Spinal cord (tissue), 10 donors: ENCODE results near the gene PDLIM5. TPM values are rescaled to one million over a fixed set of nuclear protein-coding genes. Genes with fewer than 3 reads are reported as not detected.

Source experiments
- DNase-seq, 6 donors: peaks; one replicate each; pipeline versions ENCODE4 v3.0.0 to v3.0.0-alpha.2; 2013 to 2015; ENCODE audit warnings: low spot score in 6 of 6, low read depth in 4 of 6
- H3K27ac ChIP-seq: one replicate; pipeline ENCODE4 v1.5.1; 2013; ENCODE audit warnings: low read depth, low read length, control low read depth
- H3K27me3 ChIP-seq: one replicate; pipeline ENCODE4 v1.6.1; 2013; ENCODE audit warnings: low read length; ENCODE audit not compliant: control insufficient read depth, insufficient read depth
- H3K36me3 ChIP-seq: one replicate; pipeline ENCODE4 v1.6.1; 2013; ENCODE audit warnings: low read length; ENCODE audit not compliant: control insufficient read depth, insufficient read depth
- H3K4me1 ChIP-seq: one replicate; pipeline ENCODE4 v1.6.1; 2013; ENCODE audit warnings: low read length; ENCODE audit not compliant: control insufficient read depth, insufficient read depth
- H3K4me3 ChIP-seq: one replicate; pipeline ENCODE4 v1.5.1; 2013; ENCODE audit warnings: low read depth, low read length, control low read depth
- H3K9me3 ChIP-seq: one replicate; pipeline ENCODE4 v1.6.1; 2013; ENCODE audit warnings: low read length; ENCODE audit not compliant: control insufficient read depth, insufficient read depth
- WGBS: methylation state at CpG from one replicate; pipeline ENCODE4 v1.1.5; 2013; ENCODE audit warnings: missing lambda C conversion rate; ENCODE audit not compliant: insufficient coverage; 5-methylcytosine and 5-hydroxymethylcytosine counted together
- polyA plus RNA-seq, 2 donors: library from polyadenylated mRNA; unstranded; fragments of 120-200 nt; gene quantifications; one replicate each; pipeline ENCODE4 v1.2.1, GENCODE V29; 2013; ENCODE audit not compliant: insufficient read length in 2 of 2
- total RNA-seq, 2 donors: library from RNA; depleted of rRNA in 1 of 2; stranded (reverse); fragments of 120-200 nt in 1 of 2; fragments of >200 nt in 1 of 2; gene quantifications; one replicate each; pipeline versions ENCODE4 v1.2.3 to v1.2.4, GENCODE V29; 2013 to 2014
- donor health status: healthy.

The PDLIM5 gene
- total and polyA plus RNA-seq, 4 donors, result 43.7 to 102 (median 72.0) TPM

- no CpG with 5 or more reads among the region's 3 CpGs for WGBS
- no peaks in the 10 kb centered on the region for H3K27me3 ChIP-seq
- no peaks in the 10 kb centered on the region for H3K36me3 ChIP-seq
- H3K9me3 ChIP-seq, result peaks cover under 1% of the 10 kb centered on the region
- no peak overlapping the region for H3K27ac ChIP-seq
- no peak overlapping the region for H3K4me3 ChIP-seq
- no peaks in the 10 kb centered on the region for H3K4me1 ChIP-seq
- no peak for DNase-seq
Observed at GRCh38 chr4:94419956-94420355, 31.8 kb upstream of the PDLIM5 start.

- Histone ChIP-seq H3K4me1 (no peaks in the 10 kb centered on the region), H3K27me3 (no peaks in the 10 kb centered on the region), H3K36me3 (no peaks in the 10 kb centered on the region), H3K9me3 (no peaks in the 10 kb centered on the region), H3K27ac (no peak overlapping the region), H3K4me3 (no peak overlapping the region)
- DNase-seq, result no peak
- 86% methylated on average over 2 of the region's 2 CpGs for WGBS
Observed at GRCh38 chr4:94420356-94420755, 31.4 kb upstream of the PDLIM5 start.

GRCh38 chr4:94426783-94427182, 25.0 kb upstream of the PDLIM5 start:
- Histone ChIP-seq H3K9me3 (peaks cover 6% of the 10 kb centered on the region), H3K27me3 (no peaks in the 10 kb centered on the region), H3K4me1 (no peaks in the 10 kb centered on the region), H3K36me3 (no peaks in the 10 kb centered on the region), H3K4me3 (no peak overlapping the region), H3K27ac (no peak overlapping the region)
- DNase-seq, result no peak
- WGBS, result 80% methylated on average over 1 of the region's 1 CpG

- 88% methylated on average over 1 of the region's 1 CpG for WGBS
- H3K4me1 ChIP-seq, result no peaks in the 10 kb centered on the region
- DNase-seq, result no peak
- peaks cover 6% of the 10 kb centered on the region for H3K9me3 ChIP-seq
- no peak overlapping the region for H3K27ac ChIP-seq
- H3K4me3 ChIP-seq, result no peak overlapping the region
- H3K27me3 ChIP-seq, result no peaks in the 10 kb centered on the region
- H3K36me3 ChIP-seq, result no peaks in the 10 kb centered on the region
Observed at GRCh38 chr4:94428884-94429283, 22.9 kb upstream of the PDLIM5 start.

- H3K4me1 ChIP-seq, result no peaks in the 10 kb centered on the region
- no peaks in the 10 kb centered on the region for H3K27me3 ChIP-seq
- H3K9me3 ChIP-seq, result peaks cover 6% of the 10 kb centered on the region
- no peak overlapping the region for H3K4me3 ChIP-seq
- no peaks in the 10 kb centered on the region for H3K36me3 ChIP-seq
- H3K27ac ChIP-seq, result no peak overlapping the region
- no peak for DNase-seq
- 92% methylated on average over 6 of the region's 6 CpGs for WGBS
Observed at GRCh38 chr4:94430406-94430805, 21.3 kb upstream of the PDLIM5 start.

- Histone ChIP-seq H3K4me3 (no peak overlapping the region), H3K36me3 (no peaks in the 10 kb centered on the region), H3K9me3 (peaks cover 5% of the 10 kb centered on the region), H3K27ac (no peak overlapping the region), H3K4me1 (no peaks in the 10 kb centered on the region), H3K27me3 (no peaks in the 10 kb centered on the region)
- DNase-seq, result no peak
- 100% methylated on average over 1 of the region's 3 CpGs for WGBS
Observed at GRCh38 chr4:94431388-94431787, 20.4 kb upstream of the PDLIM5 start.

GRCh38 chr4:94434505-94434904, 17.2 kb upstream of the PDLIM5 start:
- Histone ChIP-seq H3K4me1 (no peaks in the 10 kb centered on the region), H3K36me3 (no peaks in the 10 kb centered on the region), H3K9me3 (no peaks in the 10 kb centered on the region), H3K27me3 (no peaks in the 10 kb centered on the region), H3K27ac (no peak overlapping the region), H3K4me3 (no peak overlapping the region)
- DNase-seq, result no peak

GRCh38 chr4:94435874-94436273, 15.9 kb upstream of the PDLIM5 start:
- no peak overlapping the region for H3K27ac ChIP-seq
- H3K4me3 ChIP-seq, result no peak overlapping the region
- H3K9me3 ChIP-seq, result no peaks in the 10 kb centered on the region
- H3K4me1 ChIP-seq, result no peaks in the 10 kb centered on the region
- H3K36me3 ChIP-seq, result no peaks in the 10 kb centered on the region
- no peaks in the 10 kb centered on the region for H3K27me3 ChIP-seq
- no peak for DNase-seq
- WGBS, result no CpG with 5 or more reads among the region's 2 CpGs

- H3K27me3 ChIP-seq, result no peaks in the 10 kb centered on the region
- H3K36me3 ChIP-seq, result no peaks in the 10 kb centered on the region
- no peaks in the 10 kb centered on the region for H3K9me3 ChIP-seq
- H3K4me3 ChIP-seq, result no peak overlapping the region
- H3K27ac ChIP-seq, result no peak overlapping the region
- no peaks in the 10 kb centered on the region for H3K4me1 ChIP-seq
- 83% methylated on average over 1 of the region's 1 CpG for WGBS
- no peak for DNase-seq
Observed at GRCh38 chr4:94436512-94436911, 15.2 kb upstream of the PDLIM5 start.

GRCh38 chr4:94439606-94440005, 12.1 kb upstream of the PDLIM5 start:
- no peak for DNase-seq
- H3K9me3 ChIP-seq, result no peaks in the 10 kb centered on the region
- no peaks in the 10 kb centered on the region for H3K27me3 ChIP-seq
- no peaks in the 10 kb centered on the region for H3K36me3 ChIP-seq
- no peak overlapping the region for H3K27ac ChIP-seq
- no CpG with 5 or more reads among the region's 2 CpGs for WGBS
- no peak overlapping the region for H3K4me3 ChIP-seq
- no peaks in the 10 kb centered on the region for H3K4me1 ChIP-seq
